GM12892 (cell line): ENCODE measurements around the gene ANKRD49.

ENCODE experiments used
- POLR2A ChIP-seq: IDR thresholded peaks from 2 replicates; pipeline ENCODE4 v1.6.1; 2011; ENCODE audit warnings: low read depth, low read length, control low read depth
- POLR2AphosphoS5 ChIP-seq: IDR thresholded peaks from 2 replicates; pipeline ENCODE4 v1.6.1; 2011; ENCODE audit warnings: low read depth, low read length, control low read depth
- TAF1 ChIP-seq: IDR thresholded peaks from 2 replicates; pipeline ENCODE4 v1.6.1; 2011; ENCODE audit warnings: low read depth, mild to moderate bottlenecking, control low read depth, low read length, borderline replicate concordance

DNA sequence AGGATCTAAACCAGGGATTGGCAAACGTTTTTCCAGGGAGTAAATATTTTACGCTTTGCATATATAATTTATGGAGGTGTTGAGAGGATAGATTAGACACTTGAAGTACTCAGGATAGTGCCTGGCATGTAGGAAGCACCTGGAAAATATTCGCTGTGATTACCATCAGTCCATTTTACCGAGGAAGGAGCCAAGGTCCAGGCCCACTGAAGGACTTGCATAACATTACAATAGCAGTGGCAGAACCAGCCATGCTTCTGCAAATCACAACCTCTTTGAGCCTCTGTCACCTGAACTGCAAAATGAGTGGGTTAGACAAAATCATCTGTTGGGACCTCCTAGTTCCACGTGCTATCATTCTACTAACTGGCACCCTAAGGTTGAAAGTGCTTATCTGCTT, 55.4 kb downstream of the ANKRD49 start:
- TF ChIP-seq POLR2A (no peak), POLR2AphosphoS5 (no peak), TAF1 (no peak)
